Superior temporal gyrus (tissue), 1 donor: Measurements from ENCODE around the gene TAS1R2.
"Not testable (repeated sequence)": the region's sequence is repeated elsewhere in the genome, so short reads cannot be mapped to it uniquely, and the experiment has no call there.

Experiments used
- DNase-seq: peaks from one replicate; pipeline ENCODE4 v3.0.0-alpha.2; 2016; ENCODE audit errors: extremely low spot score

TAS1R2 gene

GRCh38 chr1:18868801-18869424, 9.5 kb upstream of the TAS1R2 start:
- DNase-seq: peak; percentile 39

- no peak for DNase-seq
Measured at GRCh38 chr1:18868354-18868753, 8.9 kb upstream of the TAS1R2 start.

- DNase-seq: no peak
Measured at GRCh38 chr1:18866846-18867245, 7.4 kb upstream of the TAS1R2 start.

- no peak for DNase-seq
Measured at GRCh38 chr1:18866314-18866713, 6.9 kb upstream of the TAS1R2 start.

- no peak for DNase-seq
Measured at GRCh38 chr1:18865176-18865575, 5.7 kb upstream of the TAS1R2 start.

GRCh38 chr1:18861590-18861989, 2.1 kb upstream of the TAS1R2 start:
- no peak for DNase-seq

GRCh38 chr1:18861082-18861481, 1.6 kb upstream of the TAS1R2 start:
- DNase-seq: no peak

- DNase-seq: no peak
Measured at GRCh38 chr1:18858070-18858688, 1.3 kb downstream of the TAS1R2 start.

GRCh38 chr1:18856435-18856834, 3.0 kb downstream of the TAS1R2 start:
- DNase-seq: no peak

- DNase-seq: no peak
Measured at GRCh38 chr1:18855573-18855972, 3.9 kb downstream of the TAS1R2 start.

- DNase-seq: no peak
Measured at GRCh38 chr1:18854331-18855025, 5.0 kb downstream of the TAS1R2 start.

GRCh38 chr1:18852501-18852900, 7.0 kb downstream of the TAS1R2 start:
- no peak for DNase-seq

GRCh38 chr1:18849261-18849711, 10.2 kb downstream of the TAS1R2 start:
- no peak for DNase-seq

- DNase-seq: not testable (repeated sequence)
Measured at GRCh38 chr1:18847723-18848122, 11.7 kb downstream of the TAS1R2 start.

GRCh38 chr1:18840145-18840544, 19.3 kb downstream of the TAS1R2 start:
- DNase-seq: no peak

GRCh38 chr1:18836654-18837053, 22.8 kb downstream of the TAS1R2 start:
- DNase-seq: no peak

- DNase-seq: not testable (repeated sequence)
Measured at GRCh38 chr1:18832319-18832718, 27.1 kb downstream of the TAS1R2 start.

- no peak for DNase-seq
Measured at GRCh38 chr1:18831656-18832055, 27.8 kb downstream of the TAS1R2 start.

GRCh38 chr1:18830596-18830995, 28.9 kb downstream of the TAS1R2 start:
- no peak for DNase-seq

- DNase-seq: no peak
Measured at GRCh38 chr1:18829671-18830070, 29.8 kb downstream of the TAS1R2 start.

GRCh38 chr1:18828224-18828623, 31.2 kb downstream of the TAS1R2 start:
- DNase-seq: no peak

GRCh38 chr1:18823438-18823837, 36.0 kb downstream of the TAS1R2 start:
- no peak for DNase-seq
